GM12878 (cell line): ENCODE data around the gene LYL1. TPM values are rescaled to one million over a fixed set of nuclear protein-coding genes. Genes with fewer than 3 reads are reported as not detected.
A peak's percentile ranks its signal among the peaks of the same experiment; 100 is the strongest.

Experiments
- CHD2 ChIP-seq: IDR thresholded peaks from 2 replicates; pipeline ENCODE4 v1.6.1; 2011; ENCODE audit warnings: low read depth, low read length, improper control_type of control experiment, borderline replicate concordance
- CREM ChIP-seq: IDR thresholded peaks from 2 replicates; pipeline ENCODE4 v1.6.1; 2014; ENCODE audit warnings: antibody characterized with exemption, low read depth
- DPF2 ChIP-seq: fragments of 450-650 bp; IDR thresholded peaks from 2 replicates; pipeline ENCODE4 v1.6.1; 2017; ENCODE audit warnings: mild to moderate bottlenecking
- EP300 ChIP-seq, 2 experiments: fragments of 150-350 bp in 1 of 2; IDR thresholded peaks; 2 replicates each; pipeline ENCODE4 v1.6.1; 2011 to 2012; ENCODE audit warnings: low read depth in 2 of 2, low read length in 2 of 2, borderline replicate concordance in 1 of 2, improper control_type of control experiment in 1 of 2, inconsistent platforms in 1 of 2; ENCODE audit not compliant: control insufficient read depth in 1 of 2
- EZH2 ChIP-seq: IDR thresholded peaks from 2 replicates; pipeline ENCODE4 v1.6.1; 2012; ENCODE audit warnings: low read depth, mild to moderate bottlenecking, control low read depth, inconsistent platforms, low read length, borderline replicate concordance; ENCODE audit not compliant: control insufficient read depth
- HCFC1 ChIP-seq: fragments of 150-350 bp; IDR thresholded peaks from 2 replicates; pipeline ENCODE4 v1.6.1; 2014; ENCODE audit warnings: low read length
- HDAC6 ChIP-seq: fragments of 200-600 bp; sonication (generic); IDR thresholded peaks from one replicate; pipeline ENCODE4 v1.8.0; 2017; ENCODE audit warnings: antibody characterized with exemption; ENCODE audit not compliant: unreplicated experiment
- PBX3 ChIP-seq: IDR thresholded peaks from 2 replicates; pipeline ENCODE4 v1.6.1; 2011; ENCODE audit warnings: mild to moderate bottlenecking, low read depth, low read length, moderate library complexity; ENCODE audit not compliant: insufficient replicate concordance
- POLR2AphosphoS5 ChIP-seq: IDR thresholded peaks from 2 replicates; pipeline ENCODE4 v1.6.1; 2011; ENCODE audit warnings: mild to moderate bottlenecking, low read length, inconsistent platforms
- REST ChIP-seq: IDR thresholded peaks from 2 replicates; pipeline ENCODE4 v1.6.1; 2012; ENCODE audit warnings: mild to moderate bottlenecking, low read depth, low read length
- SIX5 ChIP-seq: IDR thresholded peaks from 2 replicates; pipeline ENCODE4 v1.6.1; 2011; ENCODE audit warnings: mild to moderate bottlenecking, low read depth, low read length, moderate library complexity; ENCODE audit not compliant: severe bottlenecking
- SMAD1 ChIP-seq: fragments of 450-650 bp; IDR thresholded peaks from 2 replicates; pipeline ENCODE4 v1.6.1; 2018; ENCODE audit warnings: mild to moderate bottlenecking, low read depth; ENCODE audit not compliant: partially characterized antibody
- TARDBP ChIP-seq: IDR thresholded peaks from 2 replicates; pipeline ENCODE4 v1.6.1; 2016; ENCODE audit warnings: borderline replicate concordance
- YY1 ChIP-seq: IDR thresholded peaks from 2 replicates; pipeline ENCODE4 v1.6.1; 2011; ENCODE audit warnings: low read depth, mild to moderate bottlenecking, low read length
- ZBTB40 ChIP-seq: fragments of 450-650 bp; IDR thresholded peaks from 2 replicates; pipeline ENCODE4 v1.6.1; 2016; ENCODE audit warnings: mild to moderate bottlenecking, moderate library complexity, borderline replicate concordance
- ZNF217 ChIP-seq: fragments of 450-650 bp; IDR thresholded peaks from 2 replicates; pipeline ENCODE4 v1.6.1; 2017; ENCODE audit warnings: antibody characterized with exemption, mild to moderate bottlenecking
- polyA plus RNA-seq, 11 experiments: library from polyadenylated mRNA; depleted of rRNA in 4 of 11; unstranded in 6 of 11; stranded (reverse) in 5 of 11; fragments of >200 nt; fragmentation: Nextera tagmentation in 4 of 11; fragmentation: Illumina TruSeq in 1 of 11; extraction: Ambion mirVana in 4 of 11; extraction: Trizol in 1 of 11; gene quantifications; 1 replicate in 1 of 11; 2 replicates in 10 of 11; pipeline versions ENCODE4 v1.2.1 to v1.2.3, GENCODE V29; 2011 to 2016; ENCODE audit warnings: inconsistent platforms in 2 of 11, missing spikeins in 2 of 11, low read depth in 1 of 11
- total RNA-seq, 4 experiments: library from RNA; depleted of rRNA in 3 of 4; stranded (reverse); fragments of >200 nt in 3 of 4; fragmentation: Illumina TruSeq in 1 of 4; extraction: Trizol in 1 of 4; gene quantifications; 2 replicates each; pipeline versions ENCODE4 v1.2.1 to v1.2.3, GENCODE V29; 2013 to 2021

LYL1 gene
- total and polyA plus RNA-seq, 10 of the 15 experiments (the other 5 are each of a cell fraction or from before 2014, with no cell fraction given): 0.10 to 34.8 (median 4.4) TPM

- peak; percentile 94 for TF ChIP-seq YY1
- TF ChIP-seq EZH2: no peak
- TF ChIP-seq HCFC1: peak; percentile 62
- no peak for TF ChIP-seq SMAD1
- peak; percentile 26; the same call in 1 of the 2 replicates for TF ChIP-seq DPF2
- TF ChIP-seq TARDBP: peak; percentile 48; the same call in 1 of the 2 replicates
- no peak for TF ChIP-seq HDAC6
- no peak for TF ChIP-seq EP300 (IDR thresholded peaks at IDR 0.05; ENCODE audit: borderline replicate concordance in 1 of 2, control insufficient read depth in 1 of 2, low read depth in 2 of 2, low read length in 2 of 2)
- TF ChIP-seq POLR2AphosphoS5: no peak
- TF ChIP-seq ZNF217: peak; percentile 96
- TF ChIP-seq CREM: peak; percentile 61
- no peak; the same call in 1 of the 2 replicates for TF ChIP-seq ZBTB40
- no peak for TF ChIP-seq PBX3
- no peak for TF ChIP-seq REST
- TF ChIP-seq CHD2: no peak
- peak; percentile 41 for TF ChIP-seq SIX5
Observed at GRCh38 chr19:13117772-13118423, 15.2 kb upstream of the LYL1 start, which contains the start of gene NACC1 (continued).
